GM12864 (cell line): ENCODE results near the gene SNED1.

Experiments
- DNase-seq: peaks from one replicate; pipeline ENCODE4 v3.0.0-alpha.2; 2011; ENCODE audit warnings: low read depth
- H3K4me3 ChIP-seq: 2 replicates; pipeline ENCODE4 v1.5.1; 2011; ENCODE audit warnings: mild to moderate bottlenecking, low read depth, low read length, control low read depth
- CTCF ChIP-seq: IDR thresholded peaks from 2 replicates; pipeline ENCODE4 v1.5.1; 2011; ENCODE audit warnings: low read depth, mild to moderate bottlenecking, moderate library complexity, low read length, control low read depth, inconsistent platforms; ENCODE audit errors: missing control alignments

The SNED1 gene

GRCh38 chr2:241142593-241142992, 144.2 kb downstream of the SNED1 start:
- TF ChIP-seq CTCF = no peak
- DNase-seq = no peak
- no peak overlapping the region for H3K4me3 ChIP-seq
